DOHH2 (cell line): Measurements from ENCODE around the gene GAB2.

Source experiments
- H3F3A ChIP-seq: fragments of 200-600 bp; sonication (generic), shearing (Covaris generic); 2 replicates; pipeline ENCODE4 v1.6.0; 2016; ENCODE audit warnings: antibody characterized with exemption, mild to moderate bottlenecking; ENCODE audit not compliant: control insufficient read depth, insufficient read depth
- H3K27ac ChIP-seq: fragments of 200-600 bp; sonication (generic); 2 replicates; pipeline ENCODE4 v1.5.1; 2014; ENCODE audit warnings: low read depth, mild to moderate bottlenecking, low read length, moderate library complexity
- H3K27me3 ChIP-seq: fragments of 200-600 bp; sonication (generic); 2 replicates; pipeline ENCODE4 v1.6.1; 2014; ENCODE audit warnings: mild to moderate bottlenecking, low read length, mixed read lengths; ENCODE audit not compliant: control insufficient read depth
- H3K36me3 ChIP-seq: fragments of 200-600 bp; sonication (generic); 2 replicates; pipeline ENCODE4 v1.6.1; 2014; ENCODE audit warnings: mild to moderate bottlenecking, low read length, moderate library complexity, mixed read lengths; ENCODE audit not compliant: control insufficient read depth
- H3K4me1 ChIP-seq: fragments of 200-600 bp; sonication (generic); 2 replicates; pipeline ENCODE4 v1.6.1; 2014; ENCODE audit warnings: mild to moderate bottlenecking, low read length, mixed read lengths; ENCODE audit not compliant: control insufficient read depth
- H3K4me2 ChIP-seq: fragments of 200-600 bp; sonication (generic); 2 replicates; pipeline ENCODE4 v1.6.0; 2014; ENCODE audit warnings: mild to moderate bottlenecking, low read length, moderate library complexity
- H3K4me3 ChIP-seq: fragments of 200-600 bp; sonication (generic); 2 replicates; pipeline ENCODE4 v1.5.1; 2014; ENCODE audit warnings: mild to moderate bottlenecking, low read length, mixed read lengths
- H3K79me2 ChIP-seq: fragments of 200-600 bp; sonication (generic); 2 replicates; pipeline ENCODE4 v1.6.1; 2014; ENCODE audit warnings: mild to moderate bottlenecking, low read length, mixed read lengths; ENCODE audit not compliant: control insufficient read depth
- H3K9me2 ChIP-seq: fragments of 200-600 bp; sonication (generic); replicated peaks from 2 replicates; pipeline ENCODE4 v1.6.1; 2014; ENCODE audit warnings: mild to moderate bottlenecking, low read length, mixed read lengths; ENCODE audit not compliant: control insufficient read depth
- H3K9me3 ChIP-seq: fragments of 200-600 bp; sonication (generic); 2 replicates; pipeline ENCODE4 v1.6.1; 2014; ENCODE audit warnings: antibody characterized with exemption, low read length, mixed read lengths; ENCODE audit not compliant: control insufficient read depth, insufficient read depth
- H4K20me1 ChIP-seq: fragments of 200-600 bp; sonication (generic); 2 replicates; pipeline ENCODE4 v1.6.0; 2014; ENCODE audit warnings: low read depth, mild to moderate bottlenecking, antibody characterized with exemption, low read length, moderate library complexity; ENCODE audit not compliant: control insufficient read depth, insufficient read depth
- CTCF ChIP-seq: fragments of 200-600 bp; sonication (generic); IDR thresholded peaks from one replicate; pipeline ENCODE4 v1.5.1; 2014; ENCODE audit warnings: antibody characterized with exemption, mild to moderate bottlenecking, low read depth, low read length; ENCODE audit not compliant: poor library complexity, severe bottlenecking
- EZH2phosphoT487 ChIP-seq: fragments of 200-600 bp; sonication (generic); IDR thresholded peaks from 2 replicates; pipeline ENCODE4 v1.6.1; 2017; ENCODE audit warnings: borderline replicate concordance, mild to moderate bottlenecking, antibody characterized with exemption, low read length, moderate library complexity, mixed read lengths

The GAB2 gene

DNA sequence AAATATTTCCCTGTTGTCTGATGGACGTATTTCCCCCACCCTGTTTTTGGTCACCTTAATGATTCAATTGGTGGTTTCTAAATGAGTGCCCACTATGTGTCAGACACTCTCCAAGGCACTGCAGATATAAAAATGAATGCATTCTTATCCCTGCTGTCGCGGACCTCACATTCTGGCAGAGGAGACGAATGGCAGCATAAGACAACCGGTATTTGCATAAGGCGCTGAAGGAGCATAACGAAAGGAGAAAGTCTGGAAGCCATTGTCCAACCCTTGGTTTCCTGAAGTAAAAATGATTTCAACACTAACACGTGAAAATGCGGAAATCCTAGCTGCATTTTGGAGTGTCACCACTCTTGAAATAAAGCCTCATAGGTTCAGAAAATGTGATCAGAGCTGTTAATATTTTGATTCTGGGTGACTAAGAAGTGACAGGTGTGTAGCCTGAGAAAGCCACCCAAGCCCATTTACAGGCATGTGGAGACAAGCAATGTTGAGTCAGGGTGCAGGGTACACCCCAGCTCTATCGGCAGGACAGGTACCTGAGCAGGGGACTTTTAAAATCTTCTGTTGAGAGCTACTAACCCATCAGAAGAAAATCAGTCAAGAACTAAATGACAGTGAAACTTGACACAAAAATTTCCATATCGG is 10.1 kb upstream of the GAB2 start:
- Histone ChIP-seq H3K4me3 (peak overlapping the region; percentile 28), H3K4me2 (peak overlapping the region; percentile 49), H3K79me2 (no peaks in the 10 kb centered on the region), H3K36me3 (no peaks in the 10 kb centered on the region), H3K9me2 (no peaks in the 10 kb centered on the region), H3F3A (no peaks in the 10 kb centered on the region), H3K9me3 (no peaks in the 10 kb centered on the region), H3K4me1 (peaks cover 35% of the 10 kb centered on the region), H3K27ac (no peak overlapping the region), H3K27me3 (no peaks in the 10 kb centered on the region), H4K20me1 (no peaks in the 10 kb centered on the region)
- no peak for TF ChIP-seq EZH2phosphoT487
- TF ChIP-seq CTCF = no peak

GRCh38 chr11:78426845-78427244 is 9.2 kb upstream of the GAB2 start:
- no peaks in the 10 kb centered on the region for H3K36me3 ChIP-seq
- peaks cover 35% of the 10 kb centered on the region for H3K4me1 ChIP-seq
- H3K27me3 ChIP-seq = no peaks in the 10 kb centered on the region
- H3K4me2 ChIP-seq = no peak overlapping the region
- no peaks in the 10 kb centered on the region for H3K9me3 ChIP-seq
- no peaks in the 10 kb centered on the region for H3F3A ChIP-seq
- no peak overlapping the region for H3K27ac ChIP-seq
- no peak overlapping the region for H3K4me3 ChIP-seq
- no peaks in the 10 kb centered on the region for H3K9me2 ChIP-seq
- no peaks in the 10 kb centered on the region for H4K20me1 ChIP-seq
- TF ChIP-seq CTCF (no peak), EZH2phosphoT487 (no peak)
- no peaks in the 10 kb centered on the region for H3K79me2 ChIP-seq

GRCh38 chr11:78425399-78426070 is 7.9 kb upstream of the GAB2 start:
- no peak overlapping the region for H3K27ac ChIP-seq
- H3K27me3 ChIP-seq = no peaks in the 10 kb centered on the region
- H3K36me3 ChIP-seq = no peaks in the 10 kb centered on the region
- H3K9me3 ChIP-seq = no peaks in the 10 kb centered on the region
- no peaks in the 10 kb centered on the region for H3K9me2 ChIP-seq
- H3F3A ChIP-seq = no peaks in the 10 kb centered on the region
- no peak overlapping the region for H3K4me2 ChIP-seq
- no peak overlapping the region for H3K4me3 ChIP-seq
- peaks cover 39% of the 10 kb centered on the region for H3K4me1 ChIP-seq
- no peaks in the 10 kb centered on the region for H4K20me1 ChIP-seq
- H3K79me2 ChIP-seq = no peaks in the 10 kb centered on the region
- no peak for TF ChIP-seq EZH2phosphoT487
- no peak for TF ChIP-seq CTCF
